GM12878 (cell line): ENCODE measurements around the gene LRRC27. TPM values are rescaled to one million over a fixed set of nuclear protein-coding genes. Genes with fewer than 3 reads are reported as not detected.

Experiments
- ATAC-seq: fragments of 200-7000 bp; cut with Tn5 transposase; 3 replicates; pipeline ENCODE4 v1.9.1; 2020; ENCODE audit warnings: mild to moderate bottlenecking, moderate library complexity
- BruUV-seq: library from RNA; stranded (reverse); fragments of 400-500 nt; replicated peaks from 2 replicates; lab custom pipeline; 2021; lab: Mats Ljungman, UMichigan
- CTCF ChIA-PET: fragments of 300-600 bp; sonication (Branson Sonifier 250); formaldehyde crosslinking; extraction: SDS; loops from one replicate; lab custom pipeline; 2021; ENCODE audit warnings: inconsistent platforms; lab: Yijun Ruan, JAX
- POLR2A ChIA-PET: fragments of 350-600 bp; formaldehyde crosslinking; extraction: SDS; loops from one replicate; lab custom pipeline; 2021; ENCODE audit warnings: inconsistent platforms; lab: Charles Lee
- RAD21 ChIA-PET: fragments of 300-600 bp; sonication (Branson Sonifier 250); formaldehyde crosslinking; loops from one replicate; lab custom pipeline; 2023; ENCODE audit warnings: antibody characterized with exemption; ENCODE audit not compliant: unreplicated experiment; lab: Charles Lee
- SMC1A ChIA-PET: fragments of 300-600 bp; sonication (Branson Sonifier 250); formaldehyde crosslinking; loops from one replicate; lab custom pipeline; 2023; ENCODE audit not compliant: unreplicated experiment, uncharacterized antibody; lab: Charles Lee
- DNase-seq: peaks from one replicate; pipeline ENCODE4 v3.0.0-alpha.2; 2011; ENCODE audit warnings: low read depth, low spot score
- FAIRE-seq: peaks from 3 replicates; lab custom pipeline; 2011; peaks lifted over from hg19 to GRCh38; lab: Jason Lieb, UNC
- H2AFZ ChIP-seq: 2 replicates; pipeline ENCODE4 v1.6.0; 2011; ENCODE audit warnings: low read depth, low read length, control low read depth; ENCODE audit not compliant: control insufficient read depth
- H3K27ac ChIP-seq: 2 replicates; pipeline ENCODE4 v1.5.1; 2011; ENCODE audit warnings: control low read depth; ENCODE audit not compliant: control insufficient read depth, insufficient read depth
- H3K27me3 ChIP-seq, 2 experiments: replicated peaks in 1 of 2; 2 replicates each; pipeline versions ENCODE4 v1.6.0 to v1.6.1; 2011; ENCODE audit warnings: low read length in 1 of 2; ENCODE audit not compliant: control insufficient read depth in 2 of 2, insufficient read depth in 2 of 2
- H3K36me3 ChIP-seq, 2 experiments: 2 replicates each; pipeline ENCODE4 v1.5.1; 2011; ENCODE audit warnings: low read length in 1 of 2; ENCODE audit not compliant: control insufficient read depth in 2 of 2, insufficient read depth in 2 of 2
- H3K4me1 ChIP-seq: 2 replicates; pipeline ENCODE4 v1.6.1; 2011; ENCODE audit warnings: mild to moderate bottlenecking, low read length, moderate library complexity, mixed read lengths; ENCODE audit not compliant: control insufficient read depth, insufficient read depth
- H3K4me2 ChIP-seq: 2 replicates; pipeline ENCODE4 v1.6.0; 2011; ENCODE audit warnings: control low read depth; ENCODE audit not compliant: control insufficient read depth, insufficient read depth
- H3K4me3 ChIP-seq: fragments of 200-600 bp; sonication (generic); 2 replicates; pipeline ENCODE4 v1.5.1; 2016
- H3K79me2 ChIP-seq: 2 replicates; pipeline ENCODE4 v1.6.0; 2011; ENCODE audit warnings: low read length; ENCODE audit not compliant: control insufficient read depth, insufficient read depth
- H3K9ac ChIP-seq: 2 replicates; pipeline ENCODE4 v1.8.0; 2011; ENCODE audit warnings: low read length, control low read depth, mixed read lengths; ENCODE audit not compliant: control insufficient read depth, insufficient read depth
- H3K9me3 ChIP-seq: replicated peaks from 3 replicates; pipeline ENCODE4 v1.5.1; 2011; ENCODE audit warnings: mild to moderate bottlenecking, low read length; ENCODE audit not compliant: control insufficient read depth, insufficient read depth
- H4K20me1 ChIP-seq: 2 replicates; pipeline ENCODE4 v1.6.0; 2011; ENCODE audit not compliant: control insufficient read depth, insufficient read depth
- ATF3 ChIP-seq: IDR thresholded peaks from 2 replicates; pipeline ENCODE4 v1.6.1; 2011; ENCODE audit warnings: low read depth, mild to moderate bottlenecking, low read length, moderate library complexity, borderline replicate concordance; ENCODE audit errors: extremely low read depth
- BCL3 ChIP-seq: IDR thresholded peaks from 2 replicates; pipeline ENCODE4 v1.6.1; 2011; ENCODE audit warnings: borderline replicate concordance, low read depth, mild to moderate bottlenecking, moderate library complexity, low read length; ENCODE audit not compliant: insufficient read depth, poor library complexity, severe bottlenecking
- BRCA1 ChIP-seq: IDR thresholded peaks from 2 replicates; pipeline ENCODE4 v1.6.1; 2011; ENCODE audit warnings: low read depth, low read length, improper control_type of control experiment
- CREM ChIP-seq: IDR thresholded peaks from 2 replicates; pipeline ENCODE4 v1.6.1; 2014; ENCODE audit warnings: antibody characterized with exemption, low read depth
- IKZF2 ChIP-seq, 2 experiments: fragments of 450-650 bp; IDR thresholded peaks; 2 replicates each; pipeline ENCODE4 v1.6.1; 2017; ENCODE audit warnings: mild to moderate bottlenecking in 2 of 2, moderate library complexity in 2 of 2
- JUND ChIP-seq: IDR thresholded peaks from 2 replicates; pipeline ENCODE4 v1.6.1; 2012; ENCODE audit warnings: low read depth, mild to moderate bottlenecking, low read length, improper control_type of control experiment, moderate library complexity
- KLF5 ChIP-seq: fragments of 450-650 bp; IDR thresholded peaks from 2 replicates; pipeline ENCODE4 v1.6.1; 2014; ENCODE audit warnings: mild to moderate bottlenecking; ENCODE audit not compliant: partially characterized antibody
- LARP7 ChIP-seq: fragments of 450-650 bp; IDR thresholded peaks from 2 replicates; pipeline ENCODE4 v1.6.1; 2017; ENCODE audit warnings: mild to moderate bottlenecking
- POU2F2 ChIP-seq: IDR thresholded peaks from 3 replicates; pipeline ENCODE4 v1.6.1; 2011; ENCODE audit warnings: low read depth, mild to moderate bottlenecking, low read length, borderline replicate concordance
- REST ChIP-seq: IDR thresholded peaks from 2 replicates; pipeline ENCODE4 v1.6.1; 2012; ENCODE audit warnings: mild to moderate bottlenecking, low read depth, low read length
- SMAD1 ChIP-seq: fragments of 450-650 bp; IDR thresholded peaks from 2 replicates; pipeline ENCODE4 v1.6.1; 2018; ENCODE audit warnings: mild to moderate bottlenecking, low read depth; ENCODE audit not compliant: partially characterized antibody
- SREBF1 ChIP-seq: IDR thresholded peaks from 2 replicates; pipeline ENCODE4 v1.6.1; 2012; ENCODE audit warnings: mild to moderate bottlenecking, low read length
- STAT3 ChIP-seq: IDR thresholded peaks from 2 replicates; pipeline ENCODE4 v1.6.1; 2011; ENCODE audit warnings: low read depth, low read length, improper control_type of control experiment
- TCF7 ChIP-seq: IDR thresholded peaks from 2 replicates; pipeline ENCODE4 v1.6.1; 2014; ENCODE audit warnings: antibody characterized with exemption, borderline replicate concordance
- ZBED1 ChIP-seq: IDR thresholded peaks from 2 replicates; pipeline ENCODE4 v1.6.1; 2016; ENCODE audit warnings: borderline replicate concordance
- WGBS: methylation state at CpG from one replicate; pipeline ENCODE4 v1.1.6; 2016; ENCODE audit warnings: low lambda C conversion rate; ENCODE audit not compliant: insufficient replicate concordance, insufficient coverage; ENCODE audit errors: missing lambda C conversion rate; 5-methylcytosine and 5-hydroxymethylcytosine counted together
- in situ Hi-C: fragments of 300-500 bp; cut with MboI; formaldehyde crosslinking; loops from 9 replicates; pipeline ENCODE4 v1.14.3; 2018; ENCODE audit warnings: mixed read lengths
- intact Hi-C: fragments of 100-400 bp; cut with micrococcal nuclease; formaldehyde crosslinking; loops from one replicate; pipeline ENCODE4 v1.14.2; 2022; ENCODE audit not compliant: unreplicated experiment
- polyA plus RNA-seq, 11 experiments: library from polyadenylated mRNA; depleted of rRNA in 4 of 11; unstranded in 6 of 11; stranded (reverse) in 5 of 11; fragments of >200 nt; fragmentation: Nextera tagmentation in 4 of 11; fragmentation: Illumina TruSeq in 1 of 11; extraction: Ambion mirVana in 4 of 11; extraction: Trizol in 1 of 11; gene quantifications; 1 replicate in 1 of 11; 2 replicates in 10 of 11; pipeline versions ENCODE4 v1.2.1 to v1.2.3, GENCODE V29; 2011 to 2016; ENCODE audit warnings: inconsistent platforms in 2 of 11, missing spikeins in 2 of 11, low read depth in 1 of 11
- total RNA-seq, 4 experiments: library from RNA; depleted of rRNA in 3 of 4; stranded (reverse); fragments of >200 nt in 3 of 4; fragmentation: Illumina TruSeq in 1 of 4; extraction: Trizol in 1 of 4; gene quantifications; 2 replicates each; pipeline versions ENCODE4 v1.2.1 to v1.2.3, GENCODE V29; 2013 to 2021
- TF ChIP-seq, protein P1 (sequence below): fragments of 450-650 bp; conservative IDR thresholded peaks from 2 replicates; pipeline ENCODE4 v1.6.1; 2017; ENCODE audit warnings: mild to moderate bottlenecking, moderate library complexity

Gene LRRC27
- total and polyA plus RNA-seq, 10 of the 15 experiments (the other 5 are each of a cell fraction or from before 2014, with no cell fraction given), result 0.48 to 6.9 (median 4.7) TPM

DNA sequence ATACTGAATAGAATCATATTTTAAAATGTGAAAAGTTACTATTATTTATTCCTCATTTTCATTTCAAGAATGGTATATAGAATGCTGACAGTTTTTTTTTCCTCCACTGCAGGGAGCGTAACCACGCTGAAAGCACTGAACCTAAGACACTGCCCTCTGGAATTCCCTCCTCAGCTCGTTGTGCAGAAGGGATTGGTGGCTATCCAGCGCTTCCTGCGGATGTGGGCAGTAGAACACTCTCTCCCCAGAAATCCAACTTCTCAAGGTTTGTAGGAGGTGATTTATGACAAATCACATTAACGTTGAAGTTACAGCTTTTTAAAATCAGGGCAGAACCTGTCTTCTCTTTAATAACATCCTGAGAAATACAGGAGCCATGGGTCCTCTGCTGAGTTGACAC lies 12.4 kb downstream of the LRRC27 start:
- H3K79me2 ChIP-seq, result no peaks in the 10 kb centered on the region
- H4K20me1 ChIP-seq, result no peaks in the 10 kb centered on the region
- CTCF ChIA-PET, result no interaction called here
- H3K4me3 ChIP-seq, result no peak overlapping the region
- POLR2A ChIA-PET, result no interaction called here
- SMC1A ChIA-PET, result no interaction called here
- 81% methylated on average over 4 of the region's 6 CpGs for WGBS
- H3K4me1 ChIP-seq, result no peaks in the 10 kb centered on the region
- H3K4me2 ChIP-seq, result no peak overlapping the region
- intact Hi-C loops, result no loop called here
- ATAC-seq (no peak), FAIRE-seq (no peak), DNase-seq (no peak)
- no peak for TF ChIP-seq SREBF1
- TF ChIP-seq ZBED1, result no peak
- TF ChIP-seq, protein P1, sequence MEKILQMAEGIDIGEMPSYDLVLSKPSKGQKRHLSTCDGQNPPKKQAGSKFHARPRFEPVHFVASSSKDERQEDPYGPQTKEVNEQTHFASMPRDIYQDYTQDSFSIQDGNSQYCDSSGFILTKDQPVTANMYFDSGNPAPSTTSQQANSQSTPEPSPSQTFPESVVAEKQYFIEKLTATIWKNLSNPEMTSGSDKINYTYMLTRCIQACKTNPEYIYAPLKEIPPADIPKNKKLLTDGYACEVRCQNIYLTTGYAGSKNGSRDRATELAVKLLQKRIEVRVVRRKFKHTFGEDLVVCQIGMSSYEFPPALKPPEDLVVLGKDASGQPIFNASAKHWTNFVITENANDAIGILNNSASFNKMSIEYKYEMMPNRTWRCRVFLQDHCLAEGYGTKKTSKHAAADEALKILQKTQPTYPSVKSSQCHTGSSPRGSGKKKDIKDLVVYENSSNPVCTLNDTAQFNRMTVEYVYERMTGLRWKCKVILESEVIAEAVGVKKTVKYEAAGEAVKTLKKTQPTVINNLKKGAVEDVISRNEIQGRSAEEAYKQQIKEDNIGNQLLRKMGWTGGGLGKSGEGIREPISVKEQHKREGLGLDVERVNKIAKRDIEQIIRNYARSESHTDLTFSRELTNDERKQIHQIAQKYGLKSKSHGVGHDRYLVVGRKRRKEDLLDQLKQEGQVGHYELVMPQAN, result no peak
- TF ChIP-seq STAT3, result no peak
- no peak for TF ChIP-seq IKZF2 (IDR thresholded peaks at IDR 0.05)
- TF ChIP-seq JUND, result no peak
- no peak for TF ChIP-seq POU2F2
- no peak for TF ChIP-seq BCL3
- TF ChIP-seq ATF3, result no peak
- no peak for TF ChIP-seq BRCA1
- TF ChIP-seq REST, result no peak
- no peak for TF ChIP-seq TCF7
- no peak for TF ChIP-seq KLF5
- TF ChIP-seq LARP7, result no peak
- no peak for TF ChIP-seq SMAD1
- TF ChIP-seq CREM, result no peak
- no peak overlapping the region for H2AFZ ChIP-seq
- BruUV-seq, result no TSS peak
- H3K27me3 ChIP-seq, result no peaks in the 10 kb centered on the region
- RAD21 ChIA-PET, result no interaction called here
- no peak overlapping the region for H3K27ac ChIP-seq
- H3K36me3 ChIP-seq, result no peaks in the 10 kb centered on the region; a peak in 1 of 4 replicates
- in situ Hi-C loops, result no loop called here
- H3K9me3 ChIP-seq, result no peaks in the 10 kb centered on the region
- H3K9ac ChIP-seq, result no peak overlapping the region
